A549 (cell line): ENCODE data around the gene RAPGEF3.

Experiments
- HDAC2 ChIP-seq: fragments of 200-600 bp; sonication (generic); IDR thresholded peaks from 2 replicates; pipeline ENCODE4 v1.6.1; 2016
- HOXB13 ChIP-seq: fragments of 250-450 bp; sonication (Bioruptor Pico); IDR thresholded peaks from 2 replicates; pipeline ENCODE4 v1.5.0; 2020; ENCODE audit warnings: low read depth, mild to moderate bottlenecking, moderate library complexity
- JUN ChIP-seq, 2 experiments: fragments of >200 bp; sonication (Bioruptor Twin); formaldehyde crosslinking; IDR thresholded peaks; 2 replicates in 1 of 2; 3 replicates in 1 of 2; pipeline ENCODE4 v1.6.1; 2016 to 2017
- JUNB ChIP-seq: fragments of >200 bp; sonication (Bioruptor Twin); formaldehyde crosslinking; IDR thresholded peaks from 2 replicates; pipeline ENCODE4 v1.6.1; 2016
- NPAS2 ChIP-seq: fragments of 250-450 bp; sonication (Bioruptor Pico); IDR thresholded peaks from 2 replicates; pipeline ENCODE4 v1.8.0; 2022; ENCODE audit warnings: mild to moderate bottlenecking, moderate library complexity, borderline replicate concordance
- PBX3 ChIP-seq: IDR thresholded peaks from 2 replicates; pipeline ENCODE4 v1.6.1; 2012
- PHF8 ChIP-seq: fragments of 200-600 bp; sonication (generic); IDR thresholded peaks from 2 replicates; pipeline ENCODE4 v1.6.1; 2016; ENCODE audit warnings: low read depth, mild to moderate bottlenecking, antibody characterized with exemption, moderate library complexity, borderline replicate concordance
- POLR2A ChIP-seq: IDR thresholded peaks from 2 replicates; pipeline ENCODE4 v1.6.1; 2012; ENCODE audit warnings: mild to moderate bottlenecking, low read length
- RARB ChIP-seq: fragments of 250-450 bp; sonication (Bioruptor Pico); IDR thresholded peaks from 2 replicates; pipeline ENCODE4 v1.8.0; 2021; ENCODE audit warnings: mild to moderate bottlenecking, moderate library complexity
- RFX5 ChIP-seq: fragments of 450-650 bp; IDR thresholded peaks from 2 replicates; pipeline ENCODE4 v1.7.1; 2014; ENCODE audit warnings: antibody characterized with exemption, mild to moderate bottlenecking, moderate library complexity
- SREBF2 ChIP-seq: fragments of 450-650 bp; IDR thresholded peaks from 2 replicates; pipeline ENCODE4 v1.6.1; 2014; ENCODE audit warnings: mild to moderate bottlenecking, moderate library complexity
- TF ChIP-seq, protein P1 (sequence below): fragments of >200 bp; sonication (Bioruptor Twin); formaldehyde crosslinking; IDR thresholded peaks from 3 replicates; pipeline ENCODE4 v1.5.1; 2016

DNA sequence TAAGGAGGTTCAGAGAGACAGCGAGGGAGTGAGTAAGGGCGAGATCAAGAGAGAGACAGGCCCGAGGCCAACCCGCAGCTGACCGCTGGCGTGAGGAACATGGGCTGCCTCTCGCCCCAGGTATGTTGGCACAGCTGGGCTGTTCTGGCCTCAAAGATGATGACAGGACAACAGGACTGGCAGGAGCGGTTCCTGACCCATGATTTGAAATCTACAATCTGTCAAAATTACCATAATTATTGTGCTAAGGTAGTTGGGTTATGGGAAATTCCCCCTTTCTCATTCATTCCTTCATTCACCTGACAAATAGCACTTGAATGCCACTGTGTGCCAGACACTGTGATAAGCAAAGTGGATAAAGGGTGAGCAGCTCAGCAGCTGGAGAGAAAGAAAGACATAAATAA is 28.3 kb downstream of the RAPGEF3 start:
- TF ChIP-seq POLR2A (no peak), HOXB13 (no peak), PHF8 (no peak), JUNB (no peak), PBX3 (no peak), JUN (IDR thresholded peaks at IDR 0.05) (no peak), SREBF2 (no peak), RFX5 (no peak), NPAS2 (CRISPR knock-in tag) (no peak), HDAC2 (no peak), RARB (no peak)
- TF ChIP-seq, protein P1, sequence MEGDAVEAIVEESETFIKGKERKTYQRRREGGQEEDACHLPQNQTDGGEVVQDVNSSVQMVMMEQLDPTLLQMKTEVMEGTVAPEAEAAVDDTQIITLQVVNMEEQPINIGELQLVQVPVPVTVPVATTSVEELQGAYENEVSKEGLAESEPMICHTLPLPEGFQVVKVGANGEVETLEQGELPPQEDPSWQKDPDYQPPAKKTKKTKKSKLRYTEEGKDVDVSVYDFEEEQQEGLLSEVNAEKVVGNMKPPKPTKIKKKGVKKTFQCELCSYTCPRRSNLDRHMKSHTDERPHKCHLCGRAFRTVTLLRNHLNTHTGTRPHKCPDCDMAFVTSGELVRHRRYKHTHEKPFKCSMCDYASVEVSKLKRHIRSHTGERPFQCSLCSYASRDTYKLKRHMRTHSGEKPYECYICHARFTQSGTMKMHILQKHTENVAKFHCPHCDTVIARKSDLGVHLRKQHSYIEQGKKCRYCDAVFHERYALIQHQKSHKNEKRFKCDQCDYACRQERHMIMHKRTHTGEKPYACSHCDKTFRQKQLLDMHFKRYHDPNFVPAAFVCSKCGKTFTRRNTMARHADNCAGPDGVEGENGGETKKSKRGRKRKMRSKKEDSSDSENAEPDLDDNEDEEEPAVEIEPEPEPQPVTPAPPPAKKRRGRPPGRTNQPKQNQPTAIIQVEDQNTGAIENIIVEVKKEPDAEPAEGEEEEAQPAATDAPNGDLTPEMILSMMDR, result no peak
